ENCODE results near the gene FAM217B. TPM values are rescaled to one million over a fixed set of nuclear protein-coding genes. Genes with fewer than 3 reads are reported as not detected.

FAM217B gene
- total and polyA plus RNA-seq, 2 donors from 2014 or later = 3.2 to 15.5 TPM

GRCh38 chr20:59997896-59998295 is 57.7 kb downstream of the FAM217B start:
- DNase-seq (peak in 2 of 5 donors; percentile 68 to 85), FAIRE-seq (no peak)
- Histone ChIP-seq H3K36me3 (ENCODE audit: control insufficient read depth in 2 of 3, insufficient read depth in 3 of 3, low read length in 3 of 3) (peaks cover 0 to 2% (median 0%) of the 10 kb centered on the region in 3 donors), H3K9me3 (ENCODE audit: control insufficient read depth in 2 of 3, insufficient read depth in 1 of 3, low read length in 3 of 3) (no peaks in the 10 kb centered on the region), H3K4me3 (ENCODE audit: low read length in 3 of 3) (no peak overlapping the region), H3K9ac (ENCODE audit: low read length in 3 of 3) (no peak overlapping the region), H3K27ac (ENCODE audit: low read depth in 2 of 2, low read length in 2 of 2) (no peak overlapping the region), H3K4me1 (ENCODE audit: control insufficient read depth in 2 of 3, insufficient read depth in 2 of 3, low read depth in 1 of 3, low read length in 3 of 3) (peaks cover 0 to 5% (median 0%) of the 10 kb centered on the region in 3 donors), H3K27me3 (ENCODE audit: control insufficient read depth, insufficient read depth, low read length) (no peaks in the 10 kb centered on the region)
- intact Hi-C loops (cut with DNase I) = no loop called here
- TF ChIP-seq CTCF (IDR thresholded peaks at IDR 0.05; ENCODE audit: borderline replicate concordance, extremely low read depth, insufficient read depth) = no peak

Other genes with a start within 250 kb of the FAM217B start
- gene SYCP2, start 6.8 kb upstream of the FAM217B start, total RNA-seq = 3.0 TPM
- 2.1 TPM for gene SYCP2, start 6.8 kb upstream of the FAM217B start, polyA plus RNA-seq (ENCODE audit: insufficient read depth, low read depth, low replicate concordance)
- gene PPP1R3D, start 84 bp upstream of the FAM217B start, total RNA-seq = 7.6 TPM
- gene PPP1R3D, start 84 bp upstream of the FAM217B start, polyA plus RNA-seq (ENCODE audit: insufficient read depth, low read depth, low replicate concordance) = 4.2 TPM
- gene CDH26, start 18.0 kb downstream of the FAM217B start, total RNA-seq = 2.4 TPM
- 0.47 TPM for gene CDH26, start 18.0 kb downstream of the FAM217B start, polyA plus RNA-seq (ENCODE audit: insufficient read depth, low read depth, low replicate concordance)

Data from kidney (tissue), 14 donors.